Mammary epithelial cell (primary cell): ENCODE results near the gene FRAS1.
"Not testable (repeated sequence)": the region's sequence is repeated elsewhere in the genome, so short reads cannot be mapped to it uniquely, and the experiment has no call there.

Experiments
- CTCF ChIP-seq, 2 donors: IDR thresholded peaks in 1 of 2; conservative IDR thresholded peaks in 1 of 2; 2 replicates each; pipeline ENCODE4 v1.5.1; 2011 to 2012; ENCODE audit warnings: inconsistent platforms in 2 of 2, low read length in 2 of 2, mild to moderate bottlenecking in 2 of 2, control low read depth in 1 of 2, low read depth in 1 of 2; ENCODE audit not compliant: insufficient read depth in 1 of 2; ENCODE audit errors: extremely low read depth in 1 of 2
- EZH2 ChIP-seq: IDR thresholded peaks from 2 replicates; pipeline ENCODE4 v1.6.1; 2012; ENCODE audit warnings: low read length, inconsistent platforms, borderline replicate concordance

GRCh38 chr4:78208896-78209295 is 151.8 kb downstream of the FRAS1 start:
- not testable (repeated sequence) for TF ChIP-seq CTCF (conservative IDR thresholded peaks at IDR 0.05 in 1 of 2, IDR thresholded peaks at IDR 0.05 in 1 of 2; ENCODE audit: extremely low read depth in 1 of 2, insufficient read depth in 1 of 2, low read depth in 1 of 2, low read length in 2 of 2); EZH2
